ENCODE measurements around the gene EMILIN2. TPM values are rescaled to one million over a fixed set of nuclear protein-coding genes. Genes with fewer than 3 reads are reported as not detected.

Gene EMILIN2
- polyA plus RNA-seq, 2 of the 4 experiments (the other 2 are of a cell fraction): 5.4 to 7.8 TPM

DNA sequence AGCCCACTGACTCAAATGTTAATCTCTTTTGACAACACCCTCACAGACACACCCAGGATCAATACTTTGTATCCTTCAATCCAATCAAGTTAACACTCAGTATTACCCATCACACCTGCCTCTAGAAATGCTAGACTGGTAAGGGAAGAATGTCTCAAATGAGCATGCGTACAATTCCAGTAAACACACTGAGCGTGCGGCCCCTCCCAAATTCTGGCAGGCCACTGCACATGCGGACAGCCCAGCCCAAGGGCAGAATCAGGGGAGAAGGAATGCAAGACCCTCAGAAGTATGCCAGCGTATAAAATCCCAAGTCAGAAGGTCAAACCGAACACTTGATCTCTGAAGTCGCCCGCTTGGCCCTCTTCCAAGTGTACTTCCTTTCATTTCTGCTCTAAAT, 7.6 kb upstream of the EMILIN2 start:
- Histone ChIP-seq H3K9me3 (peaks cover 6% of the 10 kb centered on the region; the same call in 2 of the 3 replicates), H3K27ac (no peak overlapping the region), H3K4me3 (no peak overlapping the region), H3K4me1 (no peaks in the 10 kb centered on the region), H3K4me2 (no peak overlapping the region)
- ChIA-PET POLR2A (no interaction called here), CTCF (no interaction called here)
- DNase-seq (ENCODE audit: low read depth in 1 of 2, low spot score in 1 of 2) (no peak), ATAC-seq (no peak), FAIRE-seq (no peak)
- WGBS (ENCODE audit: missing lambda C conversion rate): 81% methylated on average over 8 of the region's 8 CpGs
- TF ChIP-seq, protein P1, sequence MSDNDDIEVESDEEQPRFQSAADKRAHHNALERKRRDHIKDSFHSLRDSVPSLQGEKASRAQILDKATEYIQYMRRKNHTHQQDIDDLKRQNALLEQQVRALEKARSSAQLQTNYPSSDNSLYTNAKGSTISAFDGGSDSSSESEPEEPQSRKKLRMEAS (IDR thresholded peaks at IDR 0.05): no peak
- TF ChIP-seq, protein P2, sequence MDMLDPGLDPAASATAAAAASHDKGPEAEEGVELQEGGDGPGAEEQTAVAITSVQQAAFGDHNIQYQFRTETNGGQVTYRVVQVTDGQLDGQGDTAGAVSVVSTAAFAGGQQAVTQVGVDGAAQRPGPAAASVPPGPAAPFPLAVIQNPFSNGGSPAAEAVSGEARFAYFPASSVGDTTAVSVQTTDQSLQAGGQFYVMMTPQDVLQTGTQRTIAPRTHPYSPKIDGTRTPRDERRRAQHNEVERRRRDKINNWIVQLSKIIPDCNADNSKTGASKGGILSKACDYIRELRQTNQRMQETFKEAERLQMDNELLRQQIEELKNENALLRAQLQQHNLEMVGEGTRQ (IDR thresholded peaks at IDR 0.05): no peak
- no peak for TF ChIP-seq CHD4 (IDR thresholded peaks at IDR 0.05; ENCODE audit: borderline replicate concordance)
- TF ChIP-seq ESRRA (IDR thresholded peaks at IDR 0.05; ENCODE audit: borderline replicate concordance, low read length): no peak
- TF ChIP-seq, protein P3, sequence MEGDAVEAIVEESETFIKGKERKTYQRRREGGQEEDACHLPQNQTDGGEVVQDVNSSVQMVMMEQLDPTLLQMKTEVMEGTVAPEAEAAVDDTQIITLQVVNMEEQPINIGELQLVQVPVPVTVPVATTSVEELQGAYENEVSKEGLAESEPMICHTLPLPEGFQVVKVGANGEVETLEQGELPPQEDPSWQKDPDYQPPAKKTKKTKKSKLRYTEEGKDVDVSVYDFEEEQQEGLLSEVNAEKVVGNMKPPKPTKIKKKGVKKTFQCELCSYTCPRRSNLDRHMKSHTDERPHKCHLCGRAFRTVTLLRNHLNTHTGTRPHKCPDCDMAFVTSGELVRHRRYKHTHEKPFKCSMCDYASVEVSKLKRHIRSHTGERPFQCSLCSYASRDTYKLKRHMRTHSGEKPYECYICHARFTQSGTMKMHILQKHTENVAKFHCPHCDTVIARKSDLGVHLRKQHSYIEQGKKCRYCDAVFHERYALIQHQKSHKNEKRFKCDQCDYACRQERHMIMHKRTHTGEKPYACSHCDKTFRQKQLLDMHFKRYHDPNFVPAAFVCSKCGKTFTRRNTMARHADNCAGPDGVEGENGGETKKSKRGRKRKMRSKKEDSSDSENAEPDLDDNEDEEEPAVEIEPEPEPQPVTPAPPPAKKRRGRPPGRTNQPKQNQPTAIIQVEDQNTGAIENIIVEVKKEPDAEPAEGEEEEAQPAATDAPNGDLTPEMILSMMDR (IDR thresholded peaks at IDR 0.05): no peak

DNA sequence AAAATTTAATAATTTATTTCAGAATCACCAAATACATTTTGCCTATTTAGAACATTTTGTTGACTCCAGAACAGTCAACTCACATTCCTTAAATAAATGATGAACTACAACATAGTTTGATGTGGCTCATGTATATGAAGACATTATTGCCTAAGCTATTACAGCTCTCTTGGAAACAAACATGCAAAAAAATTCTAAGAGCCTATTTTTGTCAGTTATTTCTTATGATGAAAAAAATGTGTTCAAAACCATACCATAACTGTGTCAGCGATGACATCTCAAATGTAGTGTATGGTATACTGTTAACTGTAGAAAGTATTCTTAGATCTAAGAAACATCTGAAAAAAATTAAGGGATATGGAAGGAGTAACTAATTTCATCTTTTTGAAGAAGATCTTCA, 6.3 kb upstream of the EMILIN2 start:
- DNase-seq (ENCODE audit: low read depth in 1 of 2, low spot score in 1 of 2): no peak
- Histone ChIP-seq H3K4me1 (no peaks in the 10 kb centered on the region), H3K27ac (no peak overlapping the region), H3K4me2 (no peak overlapping the region), H3K4me3 (no peak overlapping the region), H3K9me3 (peaks cover 6% of the 10 kb centered on the region; the same call in 2 of the 3 replicates)
- 40% methylated on average over 1 of the region's 1 CpG for WGBS (ENCODE audit: missing lambda C conversion rate)
- CTCF ChIA-PET: no interaction called here
- POLR2A ChIA-PET: no interaction called here
- FAIRE-seq: no peak
- TF ChIP-seq FOSL2 (IDR thresholded peaks at IDR 0.05) (no peak), FOSL2 (CRISPR knock-in tag; IDR thresholded peaks at IDR 0.05) (no peak), CHD2 (IDR thresholded peaks at IDR 0.05; ENCODE audit: low read length, partially characterized antibody) (no peak), RNF2 (IDR thresholded peaks at IDR 0.05; ENCODE audit: borderline replicate concordance, low read depth) (no peak), CBX2 (IDR thresholded peaks at IDR 0.05; ENCODE audit: borderline replicate concordance, low read depth) (no peak), FOSB (CRISPR knock-in tag; IDR thresholded peaks at IDR 0.05) (no peak), JUN (IDR thresholded peaks at IDR 0.05) (no peak), SREBF2 (IDR thresholded peaks at IDR 0.05) (no peak), CEBPB (IDR thresholded peaks at IDR 0.05) (no peak), ESRRA (IDR thresholded peaks at IDR 0.05; ENCODE audit: borderline replicate concordance, low read length) (no peak)
- TF ChIP-seq, protein P4, sequence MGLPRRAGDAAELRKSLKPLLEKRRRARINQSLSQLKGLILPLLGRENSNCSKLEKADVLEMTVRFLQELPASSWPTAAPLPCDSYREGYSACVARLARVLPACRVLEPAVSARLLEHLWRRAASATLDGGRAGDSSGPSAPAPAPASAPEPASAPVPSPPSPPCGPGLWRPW (IDR thresholded peaks at IDR 0.05): no peak
- TF ChIP-seq, protein P5, sequence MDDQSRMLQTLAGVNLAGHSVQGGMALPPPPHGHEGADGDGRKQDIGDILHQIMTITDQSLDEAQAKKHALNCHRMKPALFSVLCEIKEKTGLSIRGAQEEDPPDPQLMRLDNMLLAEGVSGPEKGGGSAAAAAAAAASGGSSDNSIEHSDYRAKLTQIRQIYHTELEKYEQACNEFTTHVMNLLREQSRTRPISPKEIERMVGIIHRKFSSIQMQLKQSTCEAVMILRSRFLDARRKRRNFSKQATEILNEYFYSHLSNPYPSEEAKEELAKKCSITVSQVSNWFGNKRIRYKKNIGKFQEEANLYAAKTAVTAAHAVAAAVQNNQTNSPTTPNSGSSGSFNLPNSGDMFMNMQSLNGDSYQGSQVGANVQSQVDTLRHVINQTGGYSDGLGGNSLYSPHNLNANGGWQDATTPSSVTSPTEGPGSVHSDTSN (IDR thresholded peaks at IDR 0.05): no peak
- no peak for ATAC-seq

DNA sequence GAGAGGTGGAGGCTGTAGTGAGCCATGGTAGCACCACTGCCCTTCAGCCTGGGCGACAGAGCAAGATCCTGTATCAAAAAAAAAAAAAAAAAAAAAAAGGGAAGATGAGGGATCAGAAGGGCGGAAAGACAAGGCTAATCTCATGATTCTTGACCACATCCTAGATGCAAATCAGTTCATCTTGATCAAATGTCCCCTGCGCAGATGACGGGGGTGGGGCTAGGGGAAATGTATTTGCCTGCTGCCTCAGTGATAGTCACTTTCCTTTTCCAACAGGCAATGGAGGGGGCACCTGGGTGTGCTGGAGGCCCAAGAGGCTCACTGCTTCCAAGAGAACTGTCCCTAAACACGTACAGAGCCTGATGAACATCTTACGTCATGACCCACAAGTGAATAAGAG, 3.7 kb upstream of the EMILIN2 start:
- Histone ChIP-seq H3K4me3 (no peak overlapping the region), H3K9me3 (peaks cover 1% of the 10 kb centered on the region; the same call in 1 of the 3 replicates), H3K27ac (no peak overlapping the region), H3K4me2 (no peak overlapping the region), H3K4me1 (no peaks in the 10 kb centered on the region; the same call in 2 of the 3 replicates)
- ATAC-seq (no peak), DNase-seq (ENCODE audit: low read depth in 1 of 2, low spot score in 1 of 2) (no peak), FAIRE-seq (no peak)
- WGBS (ENCODE audit: missing lambda C conversion rate): 33% methylated on average over 6 of the region's 6 CpGs
- POLR2A ChIA-PET: no interaction called here
- CTCF ChIA-PET: no interaction called here
- TF ChIP-seq HOXB5 (CRISPR knock-in tag; IDR thresholded peaks at IDR 0.05) (no peak), CHD2 (IDR thresholded peaks at IDR 0.05; ENCODE audit: low read length, partially characterized antibody) (no peak), BHLHE40 (IDR thresholded peaks at IDR 0.05; ENCODE audit: low read depth, low read length) (no peak), TFCP2L1 (CRISPR knock-in tag; IDR thresholded peaks at IDR 0.05) (no peak), POLR2AphosphoS2 (conservative IDR thresholded peaks at IDR 0.05; ENCODE audit: low read length) (no peak), PHF8 (IDR thresholded peaks at IDR 0.05; ENCODE audit: borderline replicate concordance, low read depth) (no peak), RNF2 (IDR thresholded peaks at IDR 0.05; ENCODE audit: borderline replicate concordance, low read depth) (no peak), JUN (IDR thresholded peaks at IDR 0.05) (no peak)
- TF ChIP-seq, protein P6, sequence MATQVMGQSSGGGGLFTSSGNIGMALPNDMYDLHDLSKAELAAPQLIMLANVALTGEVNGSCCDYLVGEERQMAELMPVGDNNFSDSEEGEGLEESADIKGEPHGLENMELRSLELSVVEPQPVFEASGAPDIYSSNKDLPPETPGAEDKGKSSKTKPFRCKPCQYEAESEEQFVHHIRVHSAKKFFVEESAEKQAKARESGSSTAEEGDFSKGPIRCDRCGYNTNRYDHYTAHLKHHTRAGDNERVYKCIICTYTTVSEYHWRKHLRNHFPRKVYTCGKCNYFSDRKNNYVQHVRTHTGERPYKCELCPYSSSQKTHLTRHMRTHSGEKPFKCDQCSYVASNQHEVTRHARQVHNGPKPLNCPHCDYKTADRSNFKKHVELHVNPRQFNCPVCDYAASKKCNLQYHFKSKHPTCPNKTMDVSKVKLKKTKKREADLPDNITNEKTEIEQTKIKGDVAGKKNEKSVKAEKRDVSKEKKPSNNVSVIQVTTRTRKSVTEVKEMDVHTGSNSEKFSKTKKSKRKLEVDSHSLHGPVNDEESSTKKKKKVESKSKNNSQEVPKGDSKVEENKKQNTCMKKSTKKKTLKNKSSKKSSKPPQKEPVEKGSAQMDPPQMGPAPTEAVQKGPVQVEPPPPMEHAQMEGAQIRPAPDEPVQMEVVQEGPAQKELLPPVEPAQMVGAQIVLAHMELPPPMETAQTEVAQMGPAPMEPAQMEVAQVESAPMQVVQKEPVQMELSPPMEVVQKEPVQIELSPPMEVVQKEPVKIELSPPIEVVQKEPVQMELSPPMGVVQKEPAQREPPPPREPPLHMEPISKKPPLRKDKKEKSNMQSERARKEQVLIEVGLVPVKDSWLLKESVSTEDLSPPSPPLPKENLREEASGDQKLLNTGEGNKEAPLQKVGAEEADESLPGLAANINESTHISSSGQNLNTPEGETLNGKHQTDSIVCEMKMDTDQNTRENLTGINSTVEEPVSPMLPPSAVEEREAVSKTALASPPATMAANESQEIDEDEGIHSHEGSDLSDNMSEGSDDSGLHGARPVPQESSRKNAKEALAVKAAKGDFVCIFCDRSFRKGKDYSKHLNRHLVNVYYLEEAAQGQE (IDR thresholded peaks at IDR 0.05): no peak
- TF ChIP-seq, protein P2 (IDR thresholded peaks at IDR 0.05): no peak
- TF ChIP-seq, protein P7, sequence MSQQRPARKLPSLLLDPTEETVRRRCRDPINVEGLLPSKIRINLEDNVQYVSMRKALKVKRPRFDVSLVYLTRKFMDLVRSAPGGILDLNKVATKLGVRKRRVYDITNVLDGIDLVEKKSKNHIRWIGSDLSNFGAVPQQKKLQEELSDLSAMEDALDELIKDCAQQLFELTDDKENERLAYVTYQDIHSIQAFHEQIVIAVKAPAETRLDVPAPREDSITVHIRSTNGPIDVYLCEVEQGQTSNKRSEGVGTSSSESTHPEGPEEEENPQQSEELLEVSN (IDR thresholded peaks at IDR 0.05; ENCODE audit: borderline replicate concordance, low read depth): no peak
